Upper lobe of right lung (tissue), 1 donor: ENCODE measurements around the gene PRDM16. TPM values are rescaled to one million over a fixed set of nuclear protein-coding genes. Genes with fewer than 3 reads are reported as not detected.

Experiments
- ATAC-seq: fragments of 200-7000 bp; cut with Tn5 transposase; one replicate; pipeline ENCODE4 v1.9.1; 2020; ENCODE audit warnings: mild to moderate bottlenecking, moderate library complexity
- DNase-seq: peaks from one replicate; pipeline ENCODE4 v3.0.0-alpha.2; 2020
- H3K27ac ChIP-seq: fragments of 200-600 bp; one replicate; pipeline ENCODE4 v1.8.0; 2022
- H3K27me3 ChIP-seq: fragments of 200-600 bp; one replicate; pipeline ENCODE4 v1.8.0; 2022; ENCODE audit warnings: mild to moderate bottlenecking
- H3K36me3 ChIP-seq: fragments of 200-600 bp; one replicate; pipeline ENCODE4 v1.8.0; 2022
- H3K4me1 ChIP-seq: fragments of 200-600 bp; one replicate; pipeline ENCODE4 v1.8.0; 2022
- H3K4me3 ChIP-seq: fragments of 200-600 bp; one replicate; pipeline ENCODE4 v1.8.0; 2022; ENCODE audit warnings: mild to moderate bottlenecking
- H3K9me3 ChIP-seq: fragments of 200-600 bp; one replicate; pipeline ENCODE4 v1.8.0; 2022
- intact Hi-C: fragments of 100-400 bp; cut with DNase I; formaldehyde crosslinking; loops from one replicate; pipeline ENCODE4 v1.11.0; 2022
- total RNA-seq: library from RNA; stranded (reverse); fragmentation: NEBNext Ultra II Directional; extraction: Animal tissue kit (Norgen Biotek cat#: 25700); gene quantifications from one replicate; pipeline ENCODE4 v1.2.1, GENCODE V29; 2021
- TF ChIP-seq, protein P1 (sequence below): fragments of 200-600 bp; IDR thresholded peaks from one replicate; pipeline ENCODE4 v1.8.0; 2022; ENCODE audit warnings: antibody characterized with exemption
- donor health status: DM: no; HTN: yes; CAD: no; lungs with severe emphysema.

Gene PRDM16
- total RNA-seq, 1 donor from 2014 or later = 21.0 TPM

DNA sequence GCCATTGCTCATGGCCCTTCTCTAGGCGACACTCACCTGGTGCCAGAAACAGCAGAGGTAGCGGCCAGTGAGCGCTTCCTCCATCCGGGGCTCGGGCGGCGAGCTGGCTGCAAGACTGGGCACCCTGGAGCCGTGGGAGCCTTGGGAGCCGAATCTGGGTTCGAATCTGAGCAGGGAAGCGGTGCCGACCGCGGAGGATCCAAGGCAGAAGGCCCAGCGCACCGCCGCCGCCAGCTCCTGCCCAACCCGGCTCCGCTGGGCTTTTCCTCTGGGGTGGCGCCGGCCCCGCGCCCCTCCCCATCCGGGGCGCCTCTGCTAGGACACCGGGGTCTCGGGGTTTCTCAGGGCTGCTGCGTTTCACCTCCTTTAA lies 1.7 kb upstream of the PRDM16 start:
- Histone ChIP-seq H3K27me3 (peaks cover 81% of the 10 kb centered on the region), H3K9me3 (no peaks in the 10 kb centered on the region), H3K4me1 (peaks cover 3% of the 10 kb centered on the region), H3K27ac (no peak overlapping the region), H3K4me3 (peak overlapping the region; percentile 50), H3K36me3 (no peaks in the 10 kb centered on the region)
- intact Hi-C loops = no loop called here
- TF ChIP-seq, protein P1, sequence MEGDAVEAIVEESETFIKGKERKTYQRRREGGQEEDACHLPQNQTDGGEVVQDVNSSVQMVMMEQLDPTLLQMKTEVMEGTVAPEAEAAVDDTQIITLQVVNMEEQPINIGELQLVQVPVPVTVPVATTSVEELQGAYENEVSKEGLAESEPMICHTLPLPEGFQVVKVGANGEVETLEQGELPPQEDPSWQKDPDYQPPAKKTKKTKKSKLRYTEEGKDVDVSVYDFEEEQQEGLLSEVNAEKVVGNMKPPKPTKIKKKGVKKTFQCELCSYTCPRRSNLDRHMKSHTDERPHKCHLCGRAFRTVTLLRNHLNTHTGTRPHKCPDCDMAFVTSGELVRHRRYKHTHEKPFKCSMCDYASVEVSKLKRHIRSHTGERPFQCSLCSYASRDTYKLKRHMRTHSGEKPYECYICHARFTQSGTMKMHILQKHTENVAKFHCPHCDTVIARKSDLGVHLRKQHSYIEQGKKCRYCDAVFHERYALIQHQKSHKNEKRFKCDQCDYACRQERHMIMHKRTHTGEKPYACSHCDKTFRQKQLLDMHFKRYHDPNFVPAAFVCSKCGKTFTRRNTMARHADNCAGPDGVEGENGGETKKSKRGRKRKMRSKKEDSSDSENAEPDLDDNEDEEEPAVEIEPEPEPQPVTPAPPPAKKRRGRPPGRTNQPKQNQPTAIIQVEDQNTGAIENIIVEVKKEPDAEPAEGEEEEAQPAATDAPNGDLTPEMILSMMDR = no peak
- DNase-seq (peak; percentile 63), ATAC-seq (no peak)

- intact Hi-C loops = no loop called here
- Histone ChIP-seq H3K36me3 (no peaks in the 10 kb centered on the region), H3K4me1 (peaks cover 3% of the 10 kb centered on the region), H3K4me3 (peak overlapping the region; percentile 50), H3K27me3 (peaks cover 81% of the 10 kb centered on the region), H3K27ac (no peak overlapping the region), H3K9me3 (no peaks in the 10 kb centered on the region)
- ATAC-seq (peak; percentile 5), DNase-seq (peak; percentile 72)
- TF ChIP-seq, protein P1 = no peak
Measured at GRCh38 chr1:3067671-3068563, 1.1 kb upstream of the PRDM16 start.

- H3K4me3 ChIP-seq = peak overlapping the region; percentile 68
- no peaks in the 10 kb centered on the region for H3K9me3 ChIP-seq
- peak overlapping the region; percentile 86 for H3K27ac ChIP-seq
- DNase-seq = peak; percentile 76
- H3K4me1 ChIP-seq = peaks cover 3% of the 10 kb centered on the region
- intact Hi-C loops = loop anchor here (10.0 kb wide), 1 partner anchor 345 kb away; no protein-coding TSS in a partner anchor
- H3K27me3 ChIP-seq = peaks cover 82% of the 10 kb centered on the region
- H3K36me3 ChIP-seq = no peaks in the 10 kb centered on the region
- TF ChIP-seq, protein P1 = peak; percentile 36
- peak; percentile 24 for ATAC-seq
Measured at GRCh38 chr1:3069491-3070308, 697 bp downstream of the PRDM16 start.

DNA sequence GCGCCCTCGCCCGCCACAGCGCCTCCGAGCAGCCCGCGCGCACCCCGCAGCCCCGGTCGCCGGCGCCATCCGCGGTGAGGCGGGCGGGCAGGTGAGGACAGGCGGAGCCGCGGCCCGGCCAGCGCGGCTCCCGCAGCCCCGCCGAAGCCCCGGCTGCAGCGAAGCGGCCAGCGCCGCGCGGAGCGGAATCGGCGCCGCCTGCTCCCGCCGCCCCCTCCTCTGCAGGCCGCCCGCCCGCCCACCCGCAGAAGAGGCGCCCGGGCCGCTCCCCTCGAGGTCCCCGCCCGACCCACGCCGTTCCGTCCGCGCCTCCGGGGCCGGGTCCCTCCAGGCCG lies 1.3 kb downstream of the PRDM16 start:
- Histone ChIP-seq H3K27ac (peak overlapping the region; percentile 77), H3K4me3 (peak overlapping the region; percentile 68), H3K27me3 (peaks cover 78% of the 10 kb centered on the region), H3K36me3 (no peaks in the 10 kb centered on the region), H3K9me3 (no peaks in the 10 kb centered on the region), H3K4me1 (peaks cover 3% of the 10 kb centered on the region)
- TF ChIP-seq, protein P1 = no peak
- intact Hi-C loops = loop anchor here (10.0 kb wide), 1 partner anchor 345 kb away; no protein-coding TSS in a partner anchor
- ATAC-seq (no peak), DNase-seq (no peak)

DNA sequence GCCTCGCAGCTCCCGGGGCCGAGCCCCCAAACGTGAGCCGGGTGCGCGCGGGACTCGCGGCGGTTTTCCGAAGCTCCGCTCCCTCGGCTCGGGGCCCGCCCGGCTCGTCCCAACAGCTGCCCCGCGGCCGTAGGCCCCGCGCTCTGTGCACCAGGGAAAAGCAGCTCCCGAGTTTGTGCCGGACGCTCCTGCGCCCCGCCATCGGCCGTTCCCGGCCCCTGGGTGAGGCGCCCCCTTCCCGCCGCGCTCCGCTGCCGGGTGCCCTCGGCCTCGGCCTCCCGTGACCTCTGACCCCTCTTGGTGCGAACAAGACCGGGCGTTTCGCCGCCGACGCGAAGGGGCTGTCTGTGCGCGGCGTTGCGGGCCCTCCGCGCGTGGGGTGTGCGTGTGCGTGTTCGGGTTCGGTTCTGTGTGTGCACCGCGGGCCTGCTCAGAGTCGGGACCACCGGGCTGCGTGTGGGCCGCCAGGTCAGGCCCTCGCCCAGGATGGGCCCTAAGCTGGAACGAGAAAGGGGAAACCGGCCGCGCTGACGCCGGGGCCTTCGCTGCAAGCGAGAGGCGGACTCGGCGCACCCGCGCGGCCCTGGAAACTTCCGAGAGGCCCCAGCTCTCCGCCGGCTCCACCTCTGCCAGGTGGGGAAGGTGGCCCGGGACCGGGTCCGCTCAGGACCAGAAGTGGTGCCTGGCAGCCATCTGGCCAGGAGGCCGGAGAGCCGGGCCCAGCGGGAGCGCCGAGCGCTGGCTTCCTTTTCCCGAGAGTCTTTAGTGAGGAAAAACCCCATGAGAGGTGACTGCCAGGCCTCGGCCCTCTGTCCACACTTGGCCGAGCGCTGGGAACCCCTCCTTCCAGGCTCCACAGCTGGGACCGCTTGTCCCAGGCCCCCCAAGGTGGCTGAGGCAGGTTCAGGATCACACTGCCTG lies 1.9 kb downstream of the PRDM16 start:
- intact Hi-C loops = loop anchor here (10.0 kb wide), 1 partner anchor 344 kb away; no protein-coding TSS in a partner anchor
- no peaks in the 10 kb centered on the region for H3K9me3 ChIP-seq
- peak; percentile 68 for DNase-seq
- no peak for ATAC-seq
- peaks cover 3% of the 10 kb centered on the region for H3K4me1 ChIP-seq
- H3K36me3 ChIP-seq = no peaks in the 10 kb centered on the region
- H3K4me3 ChIP-seq = peak overlapping the region; percentile 48
- H3K27me3 ChIP-seq = peaks cover 76% of the 10 kb centered on the region
- H3K27ac ChIP-seq = peak overlapping the region; percentile 77
- TF ChIP-seq, protein P1 = no peak
